Measurements from ENCODE around the gene TNNT1. TPM values are rescaled to one million over a fixed set of nuclear protein-coding genes. Genes with fewer than 3 reads are reported as not detected.

The TNNT1 gene
- total and polyA plus RNA-seq, 2 donors (not counting 3 experiments of a cell fraction or from before 2014, with no cell fraction given) = 0.22 to 0.51 TPM

- dilution Hi-C loops (cut with MboI; ENCODE audit: extremely low pct_ligation_motif_present, low sequenced_read_pairs) = no loop called here
- POLR2A ChIA-PET = interaction anchor here (0.5 kb wide), 1 partner anchor 222 kb away, joined by 3 read pairs; the partner anchor contains the start of gene IL11
- peaks cover 7 to 15% of the 10 kb centered on the region in 2 experiments for H3K27me3 ChIP-seq (ENCODE audit: control insufficient read depth in 2 of 2, insufficient read depth in 2 of 2, low read length in 2 of 2)
These were observed 1.3 kb downstream of the TNNT1 start for GRCh38 chr19:55147545-55148251.

More at GRCh38 chr19:55147545-55148251, 1.3 kb downstream of the TNNT1 start:
- Histone ChIP-seq H3K79me2 (ENCODE audit: control insufficient read depth, insufficient read depth, low read length) (no peaks in the 10 kb centered on the region), H3K4me2 (ENCODE audit: insufficient read depth, low read length) (no peak overlapping the region), H4K20me1 (replicated peaks; ENCODE audit: control insufficient read depth, extremely low read depth, insufficient read depth, low read length) (no peaks in the 10 kb centered on the region), H3K9me1 (replicated peaks; ENCODE audit: control insufficient read depth, extremely low read depth, insufficient read depth, low read length) (no peaks in the 10 kb centered on the region), H3K27ac (ENCODE audit: insufficient read depth, low read depth, low read length) (no peak overlapping the region), H3K9me3 (replicated peaks; ENCODE audit: control insufficient read depth, insufficient read depth, low read length) (no peaks in the 10 kb centered on the region), H3K4me3 (replicated peaks in 1 of 3; ENCODE audit: insufficient read depth in 1 of 3, low read depth in 1 of 3, low read length in 3 of 3) (no peak overlapping the region), H3K36me3 (ENCODE audit: control insufficient read depth in 2 of 2, extremely low read depth in 1 of 2, insufficient read depth in 2 of 2, low read length in 2 of 2) (no peaks in the 10 kb centered on the region), H3K9ac (replicated peaks; ENCODE audit: extremely low read depth, insufficient read depth, low read length) (no peak overlapping the region), H2AFZ (ENCODE audit: low read depth, low read length) (no peak overlapping the region), H3K4me1 (ENCODE audit: control insufficient read depth, extremely low read depth, insufficient read depth, low read length) (peaks cover 4% of the 10 kb centered on the region)
- no TSS peak for BruUV-seq (replicated peaks)
- TF ChIP-seq GATA2 (IDR thresholded peaks at IDR 0.05; ENCODE audit: insufficient read depth, insufficient read length, low read depth, low read length) (no peak), FOS (IDR thresholded peaks at IDR 0.05; ENCODE audit: borderline replicate concordance, insufficient read depth, low read length) (no peak), POLR2A (IDR thresholded peaks at IDR 0.05; ENCODE audit: low read depth, low read length) (no peak), CTCF (IDR thresholded peaks at IDR 0.05; ENCODE audit: extremely low read depth in 1 of 2, insufficient read depth in 1 of 2, low read depth in 1 of 2, low read length in 2 of 2) (no peak), JUN (IDR thresholded peaks at IDR 0.05; ENCODE audit: borderline replicate concordance, insufficient read depth, insufficient read length, low read depth) (no peak), MYC (IDR thresholded peaks at IDR 0.05; ENCODE audit: low read depth, low read length) (no peak)
- TF ChIP-seq, protein P1, sequence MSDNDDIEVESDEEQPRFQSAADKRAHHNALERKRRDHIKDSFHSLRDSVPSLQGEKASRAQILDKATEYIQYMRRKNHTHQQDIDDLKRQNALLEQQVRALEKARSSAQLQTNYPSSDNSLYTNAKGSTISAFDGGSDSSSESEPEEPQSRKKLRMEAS (IDR thresholded peaks at IDR 0.05; ENCODE audit: insufficient read depth, insufficient read length) = no peak
- no peak for FAIRE-seq
- CTCF ChIA-PET = interaction anchor here (1.6 to 3.8 kb wide), 3 partner anchors 12 to 270 kb away, joined by 5 to 34 read pairs (median 6); partner anchors contain the start of gene TMEM238
- no peak for DNase-seq (ENCODE audit: low read depth, low spot score)
- intact Hi-C loops (cut with micrococcal nuclease) = loop anchor here (10.0 kb wide), 1 partner anchor 237 kb away; the partner anchor contains the start of genes RPL28 and TMEM238
